Renal cortex interstitium (tissue), 11 donors: ENCODE measurements around the gene TMEM169. TPM values are rescaled to one million over a fixed set of nuclear protein-coding genes. Genes with fewer than 3 reads are reported as not detected.
"Not testable (repeated sequence)": the region's sequence is repeated elsewhere in the genome, so short reads cannot be mapped to it uniquely, and the experiment has no call there.

Source experiments
- DNase-seq, 11 donors: peaks; one replicate each; pipeline ENCODE4 v3.0.0-alpha.2; 2013; ENCODE audit warnings: low read depth in 9 of 11, low spot score in 4 of 11; ENCODE audit errors: extremely low read depth in 1 of 11
- polyA plus RNA-seq, 3 donors: library from polyadenylated mRNA; unstranded; fragments of 120-200 nt; gene quantifications; one replicate each; pipeline ENCODE4 v1.2.1, GENCODE V29; 2013; ENCODE audit not compliant: insufficient read length in 3 of 3

TMEM169 gene
- polyA plus RNA-seq, 3 donors, result 13.6 to 14.8 (median 14.4) TPM

GRCh38 chr2:216064014-216064630 lies 17.6 kb upstream of the TMEM169 start:
- no peak for DNase-seq

GRCh38 chr2:216064665-216065064 lies 17.1 kb upstream of the TMEM169 start:
- DNase-seq, result no peak

GRCh38 chr2:216066230-216066629 lies 15.5 kb upstream of the TMEM169 start:
- no peak for DNase-seq

- no peak for DNase-seq
Measured at GRCh38 chr2:216069028-216069427, 12.7 kb upstream of the TMEM169 start.

GRCh38 chr2:216070195-216070594 lies 11.5 kb upstream of the TMEM169 start:
- no peak for DNase-seq

GRCh38 chr2:216071111-216071851 lies 10.4 kb upstream of the TMEM169 start:
- DNase-seq, result no peak

GRCh38 chr2:216072473-216072872 lies 9.2 kb upstream of the TMEM169 start:
- no peak for DNase-seq

- DNase-seq, result no peak
Measured at GRCh38 chr2:216073773-216074172, 7.9 kb upstream of the TMEM169 start.

GRCh38 chr2:216074380-216074779 lies 7.3 kb upstream of the TMEM169 start:
- DNase-seq, result no peak

GRCh38 chr2:216074794-216075193 lies 6.9 kb upstream of the TMEM169 start:
- no peak for DNase-seq

- no peak for DNase-seq
Measured at GRCh38 chr2:216075510-216076485, 5.9 kb upstream of the TMEM169 start.

GRCh38 chr2:216078776-216079175 lies 2.9 kb upstream of the TMEM169 start:
- DNase-seq, result no peak

- DNase-seq, result not testable (repeated sequence)
Measured at GRCh38 chr2:216080048-216080447, 1.7 kb upstream of the TMEM169 start.

- no peak for DNase-seq
Measured at GRCh38 chr2:216081012-216081411, 707 bp upstream of the TMEM169 start.

- DNase-seq, result no peak
Measured at GRCh38 chr2:216082117-216082711, 495 bp downstream of the TMEM169 start.

GRCh38 chr2:216082805-216083204 lies 1.1 kb downstream of the TMEM169 start:
- no peak for DNase-seq

- peak in 6 of 11 donors; percentile 69 to 76 (median 72) for DNase-seq
Measured at GRCh38 chr2:216083464-216084281, 2.0 kb downstream of the TMEM169 start.

GRCh38 chr2:216084547-216084946 lies 2.8 kb downstream of the TMEM169 start:
- DNase-seq, result no peak
